Lower leg skin (tissue), 4 donors: ENCODE measurements around the gene ATP5ME. TPM values are rescaled to one million over a fixed set of nuclear protein-coding genes. Genes with fewer than 3 reads are reported as not detected.

Experiments used
- DNase-seq, 2 donors: peaks; one replicate each; pipeline ENCODE4 v3.0.0-alpha.2; 2019; ENCODE audit warnings: low spot score in 2 of 2
- H3K4me3 ChIP-seq: fragments of 200-600 bp; sonication (generic); 2 replicates; pipeline ENCODE4 v1.5.1; 2017; ENCODE audit warnings: mild to moderate bottlenecking, low read depth; ENCODE audit not compliant: poor library complexity, severe bottlenecking
- CTCF ChIP-seq, 3 donors: fragments of 450-650 bp; IDR thresholded peaks; one replicate each; pipeline ENCODE4 v1.5.1; 2016; ENCODE audit warnings: antibody characterized with exemption in 3 of 3, mild to moderate bottlenecking in 3 of 3, moderate library complexity in 2 of 3
- POLR2A ChIP-seq, 2 donors: fragments of 450-650 bp; IDR thresholded peaks; one replicate each; pipeline ENCODE4 v1.6.1; 2016 to 2017; ENCODE audit warnings: antibody characterized with exemption in 2 of 2, mild to moderate bottlenecking in 1 of 2, moderate library complexity in 1 of 2
- WGBS, 2 donors: methylation state at CpG; one replicate each; pipeline ENCODE4 v1.1.5; 2018; 5-methylcytosine and 5-hydroxymethylcytosine counted together
- intact Hi-C: fragments of 100-400 bp; cut with DNase I; formaldehyde crosslinking; loops from one replicate; pipeline ENCODE4 v1.15.0; 2023; ENCODE audit warnings: low total_unique reads
- total RNA-seq, 4 donors: library from RNA; depleted of rRNA; stranded (reverse); fragments of >200 nt; gene quantifications; one replicate each; pipeline ENCODE4 v1.1.0, GENCODE V29; 2016

ATP5ME gene
- total RNA-seq, 4 donors from 2014 or later, result 38.2 to 172 (median 140) TPM

GRCh38 chr4:679104-679481 lies 5.0 kb upstream of the ATP5ME start:
- WGBS, 2 donors, result 83 to 90% methylated on average over 7 to 9 of the region's 13 CpGs
- TF ChIP-seq CTCF (IDR thresholded peaks at IDR 0.05) (no peak), POLR2A (IDR thresholded peaks at IDR 0.05) (no peak)
- DNase-seq, result no peak
- H3K4me3 ChIP-seq, result no peak overlapping the region
- intact Hi-C loops, result no loop called here

- intact Hi-C loops, result no loop called here
- no peak for DNase-seq
- 60 to 85% methylated on average over 4 to 12 of the region's 14 CpGs for WGBS, 2 donors
- TF ChIP-seq POLR2A (IDR thresholded peaks at IDR 0.05) (no peak), CTCF (IDR thresholded peaks at IDR 0.05) (no peak)
- H3K4me3 ChIP-seq, result no peak overlapping the region
Measured at GRCh38 chr4:678331-679103, 4.4 kb upstream of the ATP5ME start.

GRCh38 chr4:677431-678293 lies 3.6 kb upstream of the ATP5ME start:
- no peak for DNase-seq
- H3K4me3 ChIP-seq, result no peak overlapping the region
- 47 to 50% methylated on average over 22 of the region's 26 CpGs for WGBS, 2 donors
- TF ChIP-seq CTCF (IDR thresholded peaks at IDR 0.05) (no peak), POLR2A (IDR thresholded peaks at IDR 0.05) (no peak)
- intact Hi-C loops, result no loop called here

DNA sequence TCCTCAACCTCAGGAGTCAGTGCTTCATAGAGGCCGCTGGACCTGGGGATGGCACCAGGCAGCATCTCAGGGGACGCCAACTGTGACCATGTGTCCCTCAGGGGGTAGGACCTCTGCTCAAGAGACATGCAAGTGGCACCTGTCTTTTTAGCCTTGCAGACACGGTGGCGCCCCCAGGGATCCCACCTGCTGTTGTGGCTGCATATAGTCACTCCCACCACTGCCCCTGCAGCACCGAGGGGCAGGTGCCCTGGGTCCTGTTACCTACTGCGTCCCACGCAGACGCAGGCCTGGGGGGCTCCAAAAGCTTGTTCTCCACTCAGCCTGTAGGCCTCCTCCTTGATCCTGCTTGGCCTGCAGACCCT lies 2.8 kb upstream of the ATP5ME start:
- TF ChIP-seq POLR2A (IDR thresholded peaks at IDR 0.05), result no peak
- TF ChIP-seq CTCF (IDR thresholded peaks at IDR 0.05), result no peak
- intact Hi-C loops, result no loop called here
- no peak overlapping the region for H3K4me3 ChIP-seq
- 83 to 84% methylated on average over 6 of the region's 8 CpGs for WGBS, 2 donors
- no peak for DNase-seq

GRCh38 chr4:675980-676870 lies 2.1 kb upstream of the ATP5ME start:
- H3K4me3 ChIP-seq, result no peak overlapping the region
- no peak for DNase-seq
- intact Hi-C loops, result no loop called here
- TF ChIP-seq POLR2A (IDR thresholded peaks at IDR 0.05), result no peak
- WGBS, 2 donors, result 58 to 70% methylated on average over 14 to 16 of the region's 19 CpGs
